AG09309 (cell line): Measurements from ENCODE around the gene STX8.

Experiments used
- DNase-seq: peaks from one replicate; pipeline ENCODE4 v3.0.0-alpha.2; 2010; ENCODE audit warnings: low read depth
- H3K4me3 ChIP-seq: 2 replicates; pipeline ENCODE4 v1.5.1; 2011; ENCODE audit warnings: mild to moderate bottlenecking, low read depth, low read length, moderate library complexity; ENCODE audit not compliant: control insufficient read depth
- CTCF ChIP-seq: IDR thresholded peaks from 2 replicates; pipeline ENCODE4 v1.5.1; 2011; ENCODE audit warnings: mild to moderate bottlenecking, low read depth, low read length, inconsistent platforms; ENCODE audit not compliant: insufficient read depth, control insufficient read depth; ENCODE audit errors: missing control alignments

The STX8 gene

DNA sequence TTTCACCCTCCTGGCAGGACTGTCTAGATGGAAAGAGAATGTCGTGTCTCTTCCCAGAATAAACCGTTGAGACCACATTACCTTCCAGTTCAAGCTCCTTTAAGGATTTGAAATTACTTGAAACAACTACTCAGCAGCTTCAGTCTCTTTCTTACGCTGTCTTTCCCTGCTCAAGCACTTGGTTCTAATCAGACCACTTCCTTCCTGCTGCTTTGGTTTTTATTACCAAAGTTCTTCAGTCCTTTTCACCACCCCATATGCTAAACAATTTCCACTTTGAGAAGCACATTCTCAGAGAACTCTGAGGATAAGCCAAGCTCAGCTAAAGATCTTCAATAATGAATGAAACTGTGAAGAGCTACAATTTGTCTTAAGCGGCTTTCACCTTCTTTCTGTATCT lies 105.4 kb downstream of the STX8 start:
- no peak overlapping the region for H3K4me3 ChIP-seq
- no peak for DNase-seq
- no peak for TF ChIP-seq CTCF

DNA sequence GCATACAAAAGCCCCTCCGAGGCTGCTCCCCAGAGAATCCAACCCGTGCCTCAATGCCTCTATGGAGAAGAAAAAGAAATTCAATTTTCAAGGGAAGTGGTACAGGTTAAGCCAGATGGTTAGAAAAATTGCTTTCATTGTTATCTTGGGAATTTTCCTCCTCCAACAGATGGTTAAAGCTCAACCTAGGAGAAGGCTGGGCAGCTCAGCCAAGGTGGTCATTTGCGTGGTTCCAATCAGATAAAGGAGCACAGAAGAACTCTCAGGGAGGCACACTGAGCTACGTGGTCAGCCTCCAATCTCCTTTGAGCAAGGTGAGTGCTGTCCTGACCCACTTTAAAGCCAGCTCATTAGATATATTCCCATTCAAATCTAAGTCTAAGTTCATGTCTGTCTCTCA lies 106.7 kb downstream of the STX8 start:
- TF ChIP-seq CTCF = no peak
- no peak for DNase-seq

GRCh38 chr17:9468532-9468931 lies 107.1 kb downstream of the STX8 start:
- no peak for DNase-seq
- H3K4me3 ChIP-seq = no peak overlapping the region
- TF ChIP-seq CTCF = no peak

More for the DNA sequence above, 106.7 kb downstream of the STX8 start:
- no peak overlapping the region for H3K4me3 ChIP-seq

GRCh38 chr17:9467518-9467917 lies 108.1 kb downstream of the STX8 start:
- no peak for TF ChIP-seq CTCF
- H3K4me3 ChIP-seq = no peak overlapping the region
- DNase-seq = no peak

- no peak for TF ChIP-seq CTCF
- H3K4me3 ChIP-seq = no peak overlapping the region
- DNase-seq = peak; percentile 67
Observed at GRCh38 chr17:9465210-9465921, 110.3 kb downstream of the STX8 start.

GRCh38 chr17:9457005-9457404 lies 118.6 kb downstream of the STX8 start:
- no peak for DNase-seq
- H3K4me3 ChIP-seq = no peak overlapping the region
- no peak for TF ChIP-seq CTCF
